AG04450 (cell line): ENCODE data around the gene CHN1. TPM values are rescaled to one million over a fixed set of nuclear protein-coding genes. Genes with fewer than 3 reads are reported as not detected.

Source experiments
- CTCF ChIA-PET: fragments of 300-600, 350-600 bp; formaldehyde crosslinking; extraction: SDS; loops from one replicate; lab custom pipeline; 2022; ENCODE audit warnings: antibody characterized with exemption, inconsistent platforms; lab: Charles Lee
- POLR2A ChIA-PET: fragments of 350-600 bp; formaldehyde crosslinking; extraction: SDS; loops from one replicate; lab custom pipeline; 2021; ENCODE audit warnings: antibody characterized with exemption, inconsistent platforms; lab: Yijun Ruan, JAX
- DNase-seq: peaks from one replicate; pipeline ENCODE4 v3.0.0-alpha.2; 2011; ENCODE audit warnings: low read depth, low spot score
- H3K27ac ChIP-seq: one replicate; pipeline ENCODE4 v1.5.1; 2012; ENCODE audit warnings: low read depth, low read length, control low read depth
- H3K27me3 ChIP-seq: one replicate; pipeline ENCODE4 v1.6.0; 2012; ENCODE audit warnings: low read length; ENCODE audit not compliant: control insufficient read depth, insufficient read depth
- H3K4me3 ChIP-seq: 2 replicates; pipeline ENCODE4 v1.5.1; 2011; ENCODE audit warnings: mild to moderate bottlenecking, low read depth, low read length, control low read depth
- H3K9me3 ChIP-seq: 2 replicates; pipeline ENCODE4 v1.5.1; 2012; ENCODE audit warnings: low read length; ENCODE audit not compliant: control insufficient read depth, insufficient read depth
- polyA plus RNA-seq: library from polyadenylated mRNA; depleted of rRNA; stranded (reverse); fragments of >200 nt; gene quantifications from 2 replicates; pipeline ENCODE4 v1.2.3, GENCODE V29; 2011
- TF ChIP-seq, protein P1 (sequence below): IDR thresholded peaks from 2 replicates; pipeline ENCODE4 v1.5.1; 2011; ENCODE audit warnings: low read depth, low read length, control low read depth, inconsistent platforms

Gene CHN1
- polyA plus RNA-seq, 1 experiment, result 258 TPM

DNA sequence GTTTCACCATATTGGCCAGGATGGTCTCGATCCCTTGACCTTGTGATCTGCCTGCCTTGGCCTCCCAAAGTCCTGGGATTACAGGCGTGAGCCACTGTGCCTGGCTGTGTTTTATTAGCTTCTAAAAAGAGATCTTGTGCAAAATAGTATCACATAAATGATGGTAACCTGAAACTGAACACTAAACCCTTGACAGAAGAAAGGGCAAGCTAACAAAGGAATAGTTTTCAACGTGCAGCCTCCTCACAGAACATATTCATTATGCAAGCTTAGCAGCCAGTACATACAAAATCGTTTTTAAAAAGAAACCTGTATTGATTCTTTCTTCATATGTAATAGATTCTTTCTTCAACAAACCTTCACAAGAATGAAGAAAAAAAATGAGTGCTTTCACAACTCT lies 20.6 kb downstream of the CHN1 start:
- no peak for DNase-seq
- POLR2A ChIA-PET, result interaction anchor here (0.6 kb wide), 1 partner anchor 221 kb away, joined by 3 read pairs; no protein-coding TSS in a partner anchor
- H3K27me3 ChIP-seq, result no peaks in the 10 kb centered on the region
- H3K4me3 ChIP-seq, result no peak overlapping the region
- no peaks in the 10 kb centered on the region; the same call in 1 of the 2 replicates for H3K9me3 ChIP-seq
- CTCF ChIA-PET, result interaction anchor here (0.8 to 11.2 kb wide), 35 partner anchors 9 to 295 kb away, joined by 3 to 383 read pairs (median 5); partner anchors contain the start of gene CHRNA1
- TF ChIP-seq, protein P1, sequence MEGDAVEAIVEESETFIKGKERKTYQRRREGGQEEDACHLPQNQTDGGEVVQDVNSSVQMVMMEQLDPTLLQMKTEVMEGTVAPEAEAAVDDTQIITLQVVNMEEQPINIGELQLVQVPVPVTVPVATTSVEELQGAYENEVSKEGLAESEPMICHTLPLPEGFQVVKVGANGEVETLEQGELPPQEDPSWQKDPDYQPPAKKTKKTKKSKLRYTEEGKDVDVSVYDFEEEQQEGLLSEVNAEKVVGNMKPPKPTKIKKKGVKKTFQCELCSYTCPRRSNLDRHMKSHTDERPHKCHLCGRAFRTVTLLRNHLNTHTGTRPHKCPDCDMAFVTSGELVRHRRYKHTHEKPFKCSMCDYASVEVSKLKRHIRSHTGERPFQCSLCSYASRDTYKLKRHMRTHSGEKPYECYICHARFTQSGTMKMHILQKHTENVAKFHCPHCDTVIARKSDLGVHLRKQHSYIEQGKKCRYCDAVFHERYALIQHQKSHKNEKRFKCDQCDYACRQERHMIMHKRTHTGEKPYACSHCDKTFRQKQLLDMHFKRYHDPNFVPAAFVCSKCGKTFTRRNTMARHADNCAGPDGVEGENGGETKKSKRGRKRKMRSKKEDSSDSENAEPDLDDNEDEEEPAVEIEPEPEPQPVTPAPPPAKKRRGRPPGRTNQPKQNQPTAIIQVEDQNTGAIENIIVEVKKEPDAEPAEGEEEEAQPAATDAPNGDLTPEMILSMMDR, result no peak
- H3K27ac ChIP-seq, result no peak overlapping the region

DNA sequence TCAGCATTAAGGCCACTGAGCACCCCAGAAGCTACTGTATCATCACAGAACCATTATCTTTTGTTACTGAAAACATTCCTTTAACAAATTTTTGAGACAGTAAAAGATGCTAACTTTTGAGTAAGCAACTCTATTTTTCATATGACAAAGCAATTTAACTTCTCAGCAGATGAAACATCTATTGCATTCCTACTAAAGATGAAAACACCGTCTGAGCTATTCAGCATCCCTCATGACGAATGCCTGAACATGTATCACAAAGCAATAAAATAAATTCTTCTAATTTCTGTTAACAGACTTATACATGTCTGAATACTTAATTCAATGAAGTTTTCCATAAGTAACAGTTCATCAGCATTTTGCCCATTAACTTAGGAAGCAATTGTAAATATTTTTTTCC lies 23.9 kb downstream of the CHN1 start:
- H3K4me3 ChIP-seq, result no peak overlapping the region
- no peak overlapping the region for H3K27ac ChIP-seq
- H3K9me3 ChIP-seq, result no peaks in the 10 kb centered on the region
- H3K27me3 ChIP-seq, result no peaks in the 10 kb centered on the region
- POLR2A ChIA-PET, result no interaction called here
- CTCF ChIA-PET, result interaction anchor here (1.0 to 2.4 kb wide), 7 partner anchors 24 to 283 kb away, joined by 3 to 16 read pairs (median 5); partner anchors contain the start of gene CHN1
- no peak for DNase-seq
- TF ChIP-seq, protein P1, result no peak

DNA sequence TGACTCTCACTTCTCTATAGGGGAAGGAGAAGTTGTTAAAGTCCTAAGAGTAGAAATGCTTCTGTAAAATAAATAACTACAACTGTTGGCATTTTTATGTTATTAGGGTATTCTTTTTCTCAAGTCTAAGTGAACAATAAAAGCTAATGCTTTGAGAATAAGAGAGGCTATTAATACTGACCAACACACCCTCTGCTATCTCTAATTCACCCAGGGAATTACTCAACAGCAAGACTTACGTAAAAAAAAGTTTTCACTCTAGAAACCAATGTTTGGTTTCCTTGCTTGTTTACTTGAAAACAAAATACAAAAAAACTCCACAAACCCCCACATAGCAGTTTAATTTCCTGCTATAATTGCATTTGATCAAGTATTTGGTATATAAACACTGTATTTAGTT lies 25.2 kb downstream of the CHN1 start:
- no peaks in the 10 kb centered on the region for H3K9me3 ChIP-seq
- no peak overlapping the region for H3K27ac ChIP-seq
- H3K4me3 ChIP-seq, result no peak overlapping the region
- no peaks in the 10 kb centered on the region for H3K27me3 ChIP-seq
- ChIA-PET POLR2A (no interaction called here), CTCF (interaction anchor here (0.7 to 2.4 kb wide), 5 partner anchors 217 to 286 kb away, joined by 3 to 16 read pairs (median 5); no protein-coding TSS in a partner anchor)
- DNase-seq, result no peak
- TF ChIP-seq, protein P1, result no peak

DNA sequence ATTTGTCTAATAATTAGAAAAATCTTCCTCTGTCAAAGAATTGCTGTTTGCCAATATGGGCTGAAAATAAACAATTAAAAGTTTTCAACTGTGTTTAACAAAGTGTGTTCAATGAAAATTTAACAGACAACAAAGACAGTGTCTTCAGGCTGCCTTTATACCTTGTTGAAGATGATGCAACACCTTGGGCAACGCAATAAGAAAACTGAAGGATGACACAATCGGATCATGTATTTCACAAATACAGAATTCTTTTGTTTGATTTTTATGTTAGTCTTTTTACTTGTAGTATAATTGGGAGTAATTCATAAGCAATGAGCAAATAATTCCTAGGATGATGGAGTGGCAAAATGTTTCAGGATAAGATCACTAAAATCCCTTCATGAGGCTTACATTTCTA lies 27.8 kb downstream of the CHN1 start:
- Histone ChIP-seq H3K27ac (no peak overlapping the region), H3K27me3 (no peaks in the 10 kb centered on the region), H3K9me3 (no peaks in the 10 kb centered on the region), H3K4me3 (no peak overlapping the region)
- ChIA-PET POLR2A (no interaction called here), CTCF (no interaction called here)
- no peak for DNase-seq
- TF ChIP-seq, protein P1, result no peak

DNA sequence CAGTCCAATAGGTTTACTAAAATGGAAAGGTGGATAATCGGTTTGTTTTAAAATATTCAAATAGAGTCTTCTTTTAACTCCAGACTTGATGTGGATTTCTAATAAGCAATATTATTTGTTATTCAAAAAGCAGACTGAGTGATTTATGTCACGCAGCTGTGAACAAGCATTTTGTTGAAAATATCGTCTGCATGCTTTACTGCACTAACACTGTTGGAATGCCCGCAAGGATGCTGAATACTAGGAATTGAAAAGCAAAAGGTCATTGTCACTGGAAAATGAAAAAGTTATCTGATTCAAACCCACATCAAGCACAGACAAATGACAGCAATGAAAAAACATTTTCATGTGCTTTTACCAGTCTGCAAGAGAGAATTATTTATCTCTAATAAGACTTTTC lies 31.1 kb downstream of the CHN1 start:
- H3K27ac ChIP-seq, result no peak overlapping the region
- no peaks in the 10 kb centered on the region for H3K27me3 ChIP-seq
- H3K4me3 ChIP-seq, result no peak overlapping the region
- no peak for DNase-seq
- H3K9me3 ChIP-seq, result no peaks in the 10 kb centered on the region
- ChIA-PET POLR2A (interaction anchor here (0.7 kb wide), 1 partner anchor 85 kb away, joined by 3 read pairs; no protein-coding TSS in a partner anchor), CTCF (interaction anchor here (2.7 kb wide), 1 partner anchor 202 kb away, joined by 11 read pairs; no protein-coding TSS in a partner anchor)
- TF ChIP-seq, protein P1, result no peak
